GM13976 (cell line): ENCODE results near the gene SESN2.

ENCODE experiments used
- DNase-seq: peaks from one replicate; pipeline ENCODE4 v3.0.0; 2012; ENCODE audit warnings: low spot score
- CTCF ChIP-seq: IDR thresholded peaks from 2 replicates; pipeline ENCODE4 v1.5.1; 2012; ENCODE audit warnings: borderline replicate concordance, mild to moderate bottlenecking; ENCODE audit not compliant: insufficient read depth; ENCODE audit errors: extremely low read depth, missing control alignments, control extremely low read depth
- in situ Hi-C: fragments of 300-500 bp; cut with MboI; formaldehyde crosslinking; loops from one replicate; pipeline ENCODE4 v1.12.0; 2022; ENCODE audit warnings: low sequenced_read_pairs, mixed read lengths, inconsistent platforms; ENCODE audit not compliant: unreplicated experiment

SESN2 gene

GRCh38 chr1:28249866-28250295 is 9.4 kb upstream of the SESN2 start:
- DNase-seq: no peak
- TF ChIP-seq CTCF: no peak
- in situ Hi-C loops: no loop called here

- TF ChIP-seq CTCF: no peak
- in situ Hi-C loops: no loop called here
- no peak for DNase-seq
Measured at GRCh38 chr1:28256197-28256827, 3.0 kb upstream of the SESN2 start.

- in situ Hi-C loops: no loop called here
- DNase-seq: no peak
- no peak for TF ChIP-seq CTCF
Measured at GRCh38 chr1:28257736-28258135, 1.6 kb upstream of the SESN2 start.

GRCh38 chr1:28258628-28259251 is 578 bp upstream of the SESN2 start:
- DNase-seq: no peak
- TF ChIP-seq CTCF: no peak
- in situ Hi-C loops: no loop called here

GRCh38 chr1:28259934-28260802 is 850 bp downstream of the SESN2 start:
- no peak for TF ChIP-seq CTCF
- no peak for DNase-seq
- in situ Hi-C loops: no loop called here

GRCh38 chr1:28260803-28261174 is 1.5 kb downstream of the SESN2 start:
- TF ChIP-seq CTCF: no peak
- in situ Hi-C loops: no loop called here
- no peak for DNase-seq
